HG02870 (cell line): ENCODE results near the gene AFF3.

Experiments
- ATAC-seq: cut with Tn5 transposase; IDR thresholded peaks from one replicate; pipeline ENCODE4 v1.9.1; 2021; ENCODE audit warnings: mild to moderate bottlenecking, moderate library complexity; ENCODE audit not compliant: unreplicated experiment

AFF3 gene

DNA sequence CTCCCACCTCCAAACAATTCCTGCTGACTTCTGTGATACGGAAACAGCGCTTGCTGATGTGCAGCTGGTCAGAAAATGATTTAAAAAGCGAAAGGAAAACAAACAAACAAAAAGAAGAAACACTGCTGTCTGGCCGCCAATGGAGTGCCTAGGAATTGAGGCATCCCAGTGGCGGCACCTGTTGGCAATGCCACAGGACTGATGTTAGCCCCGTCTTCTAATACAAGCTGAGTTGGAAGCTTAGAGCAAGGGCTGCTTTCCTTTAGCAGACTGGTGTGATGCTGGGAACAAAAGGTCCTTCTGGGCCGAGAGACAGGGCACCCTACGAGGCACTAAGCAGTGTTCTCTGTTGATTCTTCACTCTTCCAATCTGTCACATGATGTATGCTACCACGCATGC, 489.0 kb downstream of the AFF3 start:
- ATAC-seq: no peak

GRCh38 chr2:99652862-99653261, 489.5 kb downstream of the AFF3 start:
- ATAC-seq: no peak

DNA sequence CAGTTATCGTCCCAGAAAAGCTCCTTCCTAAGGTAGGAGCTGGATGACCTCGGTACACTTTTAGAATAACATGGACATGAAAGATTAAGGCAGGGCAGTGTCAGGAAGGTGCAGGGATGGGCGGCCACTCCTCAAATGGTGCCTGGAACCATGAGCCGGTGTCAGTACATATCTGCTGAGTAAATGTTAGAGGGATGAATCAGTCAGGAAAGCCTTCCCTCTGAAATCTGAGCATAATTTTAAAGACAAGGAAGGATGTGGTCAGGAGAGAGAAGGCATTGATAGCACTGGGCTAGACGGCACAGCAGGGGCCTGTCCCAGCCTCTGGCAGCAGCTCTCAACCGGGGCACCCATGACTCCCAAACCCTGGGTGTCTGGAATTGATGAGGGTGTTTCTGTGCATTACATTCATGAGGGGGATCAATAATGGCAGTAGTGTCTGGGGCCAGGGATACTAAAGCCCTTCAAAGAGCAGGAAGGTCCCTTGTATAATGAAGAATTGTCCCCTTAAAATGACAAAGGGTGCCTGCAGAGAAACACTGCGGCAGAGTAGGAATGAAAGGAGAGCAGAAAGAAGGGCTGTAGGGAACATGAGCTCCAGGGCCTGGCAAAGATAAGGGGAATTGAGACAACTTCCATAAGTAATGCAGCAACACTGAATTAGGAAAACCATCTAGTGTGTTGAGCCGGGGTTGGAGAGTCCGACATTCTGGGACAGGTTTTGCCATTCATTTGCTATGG, 490.3 kb downstream of the AFF3 start:
- ATAC-seq: no peak

DNA sequence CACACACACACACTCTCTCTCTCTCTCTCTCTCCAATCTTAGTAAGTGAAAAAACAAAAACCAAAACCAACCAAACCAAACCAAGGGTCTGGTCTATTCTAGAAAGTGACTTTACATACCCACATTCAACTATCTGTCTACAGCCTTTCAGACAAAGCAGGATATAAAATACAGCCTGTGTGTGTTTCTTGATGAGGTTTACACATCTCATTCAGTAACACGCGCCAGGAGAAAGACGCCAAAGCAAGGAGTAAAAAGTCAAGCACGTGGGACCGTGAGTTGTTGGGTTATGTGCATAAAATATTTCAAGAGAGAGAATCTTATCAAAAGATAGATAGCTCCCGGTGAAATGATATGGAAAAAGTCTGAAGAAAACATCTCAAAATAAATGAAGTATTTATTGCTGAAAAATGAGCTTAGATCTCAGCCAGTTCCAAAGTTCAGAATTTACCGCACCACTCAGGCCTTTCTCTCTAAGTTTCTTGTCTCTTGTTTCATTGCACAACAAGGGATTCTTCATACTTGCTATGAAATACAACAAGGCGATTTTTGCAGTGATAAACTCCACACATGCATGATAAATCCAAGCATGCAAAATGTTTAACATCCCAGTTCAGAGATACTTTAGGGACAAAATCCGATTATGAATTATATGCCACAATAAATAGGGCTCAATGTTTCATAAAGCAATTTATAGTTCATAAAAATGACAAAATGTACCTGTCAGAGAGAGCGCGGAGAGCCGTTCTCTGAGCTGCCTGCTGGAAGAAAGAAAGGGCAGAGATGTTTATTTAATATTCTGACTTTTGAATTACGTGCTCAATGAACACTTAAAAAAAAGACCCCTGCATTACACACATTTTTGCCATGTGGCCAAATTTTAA, 493.2 kb downstream of the AFF3 start:
- no peak for ATAC-seq

- ATAC-seq: no peak
These were observed 494.1 kb downstream of the AFF3 start for GRCh38 chr2:99648178-99648844.

DNA sequence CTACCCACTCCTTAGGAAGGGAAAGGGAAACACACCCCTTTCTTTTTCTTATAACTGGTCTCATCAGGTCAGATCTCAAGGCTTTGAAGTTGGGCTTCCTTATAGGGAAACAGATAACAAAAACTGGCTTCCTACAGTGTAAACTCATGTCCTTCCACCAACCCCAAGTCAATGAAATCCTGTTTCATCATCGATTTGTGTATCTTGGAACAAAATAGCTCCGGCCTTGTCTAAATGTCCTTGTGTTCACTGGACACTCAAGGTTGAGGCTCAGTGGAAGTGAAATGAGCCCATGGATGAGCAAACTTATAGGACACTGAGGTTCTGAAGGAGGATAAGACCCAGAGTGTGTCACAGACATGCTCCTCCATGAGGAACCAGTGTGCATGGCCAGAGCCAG, 496.4 kb downstream of the AFF3 start:
- ATAC-seq: no peak

DNA sequence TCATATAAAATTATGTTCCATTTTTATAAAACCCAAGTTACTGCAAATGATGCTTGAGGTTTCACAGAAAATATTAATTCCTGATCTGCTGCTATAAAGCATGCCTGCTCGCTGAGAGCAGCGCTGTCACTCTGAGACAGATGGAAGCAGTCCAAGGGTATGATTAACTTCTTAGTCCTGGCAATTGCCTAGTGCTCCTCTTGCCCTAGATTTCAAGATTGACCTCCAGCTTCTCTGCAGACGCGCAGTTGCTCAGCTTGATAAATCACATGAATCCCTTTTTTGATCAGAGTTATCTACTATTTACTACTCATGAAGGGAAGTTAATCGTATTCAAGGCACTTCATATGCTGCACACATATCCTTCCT, 498.0 kb downstream of the AFF3 start:
- ATAC-seq: no peak

DNA sequence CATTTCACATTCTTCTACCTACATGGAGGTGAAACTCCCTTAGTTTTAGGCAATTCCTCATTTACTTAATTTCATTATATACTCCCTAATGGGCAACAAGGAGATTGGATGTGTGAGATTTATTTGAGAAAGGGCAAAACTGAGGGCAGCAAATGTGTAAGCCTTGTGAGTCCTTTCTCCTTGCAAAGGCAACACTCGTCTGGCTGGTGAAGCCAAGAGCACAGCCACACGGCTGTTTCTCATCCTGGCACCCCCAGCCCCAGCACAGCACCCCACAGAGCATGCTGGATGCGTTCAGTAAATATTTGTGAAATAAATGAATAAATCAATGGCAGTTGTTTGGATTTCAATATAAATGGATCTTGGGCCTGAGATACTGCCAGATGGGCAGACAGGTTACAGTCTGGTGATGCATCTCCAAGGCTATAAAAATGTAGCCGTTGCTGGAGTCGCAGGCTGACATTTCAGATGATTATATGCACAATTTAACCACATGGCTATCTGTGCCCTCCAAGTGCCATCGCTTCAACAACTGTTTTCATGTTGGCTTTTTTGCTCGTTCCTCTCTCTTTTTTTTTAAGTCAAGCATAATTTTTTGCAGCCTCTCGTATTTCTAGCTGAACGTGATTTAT, 498.5 kb downstream of the AFF3 start:
- ATAC-seq: no peak

DNA sequence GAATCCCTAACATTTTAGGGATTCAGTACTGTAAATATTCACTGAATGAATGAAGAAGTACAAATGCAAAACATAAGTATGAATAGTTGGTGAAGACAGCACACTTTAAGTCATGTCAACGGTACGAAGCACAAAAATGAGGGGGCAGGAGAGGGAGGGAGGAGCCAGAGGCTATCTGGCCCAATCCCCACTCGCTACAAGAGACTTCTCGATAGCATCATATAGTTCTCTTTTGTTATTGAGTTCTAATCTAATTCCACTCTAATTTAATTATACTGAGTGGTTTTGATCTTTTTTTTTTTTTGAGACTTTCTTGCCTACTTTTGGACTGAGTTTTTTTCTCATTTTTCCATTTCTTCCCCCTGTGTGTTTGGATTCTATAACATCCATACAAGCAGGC, 500.4 kb downstream of the AFF3 start:
- no peak for ATAC-seq

DNA sequence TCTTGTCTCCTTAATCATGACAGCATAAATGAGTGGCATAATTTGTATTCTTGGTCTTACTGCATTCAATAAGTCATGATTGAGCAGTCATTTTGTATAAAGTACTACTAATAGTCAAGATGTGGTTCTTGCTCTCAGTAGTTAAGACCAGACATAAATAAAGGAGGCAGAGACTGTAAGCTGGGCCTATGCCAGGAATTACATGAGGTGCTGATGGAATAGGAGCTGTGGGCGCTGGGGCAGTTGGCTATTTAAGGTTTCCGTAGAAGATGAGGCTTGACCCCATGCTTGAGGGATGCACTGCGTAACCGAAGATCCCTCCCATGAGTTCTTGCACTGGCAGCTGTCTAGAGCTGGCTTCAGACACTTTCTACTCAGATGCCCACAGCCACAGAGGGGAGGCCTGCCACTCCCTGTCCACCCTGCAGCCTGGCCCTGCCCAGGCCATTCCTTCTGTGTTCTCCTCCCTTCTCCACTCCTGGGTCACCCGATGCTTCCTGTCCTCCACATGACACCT, 501.7 kb downstream of the AFF3 start:
- no peak for ATAC-seq

DNA sequence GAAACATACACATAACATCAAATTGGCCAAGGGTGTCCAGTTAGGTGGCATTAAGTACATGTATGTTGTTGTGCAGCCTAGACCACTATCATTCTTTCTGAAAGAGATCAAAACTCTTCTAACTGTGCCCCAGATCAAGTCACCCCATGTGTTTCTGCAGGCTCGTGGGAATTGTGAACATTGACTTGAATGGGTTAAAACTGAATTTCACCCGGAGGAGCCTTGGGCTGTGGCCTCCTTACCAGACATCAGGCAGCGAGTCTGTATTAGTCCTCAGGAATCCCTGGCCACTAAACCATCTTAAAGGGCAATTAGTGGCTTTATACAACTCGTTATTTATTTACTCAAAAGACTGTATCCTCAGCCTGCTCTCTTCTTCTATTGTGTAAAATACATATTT, 503.6 kb downstream of the AFF3 start:
- ATAC-seq: no peak

DNA sequence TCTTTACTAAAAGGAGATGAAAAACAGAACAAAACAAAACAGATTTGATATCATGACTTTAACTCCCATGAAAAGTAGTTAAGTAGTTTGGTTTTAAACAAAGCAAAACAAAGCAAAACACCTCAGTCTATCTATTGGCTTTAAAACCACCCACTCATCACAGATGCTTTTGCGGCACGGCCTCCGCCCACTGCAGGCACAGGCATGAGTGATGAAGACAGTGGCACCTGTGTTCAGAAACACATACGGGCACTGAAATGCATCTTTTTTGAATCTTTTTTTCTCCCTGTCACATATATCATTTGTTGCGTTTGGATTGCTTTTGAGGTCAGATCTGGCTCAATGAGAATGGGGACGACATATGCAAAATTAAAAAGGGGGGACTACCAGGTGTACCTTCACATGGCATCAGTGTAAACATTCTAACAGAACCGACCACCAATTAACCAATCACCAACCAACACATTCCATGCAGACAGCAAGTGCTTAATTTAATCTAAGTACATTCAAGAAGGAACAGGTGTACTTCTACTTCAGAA, 505.2 kb downstream of the AFF3 start:
- ATAC-seq: no peak

DNA sequence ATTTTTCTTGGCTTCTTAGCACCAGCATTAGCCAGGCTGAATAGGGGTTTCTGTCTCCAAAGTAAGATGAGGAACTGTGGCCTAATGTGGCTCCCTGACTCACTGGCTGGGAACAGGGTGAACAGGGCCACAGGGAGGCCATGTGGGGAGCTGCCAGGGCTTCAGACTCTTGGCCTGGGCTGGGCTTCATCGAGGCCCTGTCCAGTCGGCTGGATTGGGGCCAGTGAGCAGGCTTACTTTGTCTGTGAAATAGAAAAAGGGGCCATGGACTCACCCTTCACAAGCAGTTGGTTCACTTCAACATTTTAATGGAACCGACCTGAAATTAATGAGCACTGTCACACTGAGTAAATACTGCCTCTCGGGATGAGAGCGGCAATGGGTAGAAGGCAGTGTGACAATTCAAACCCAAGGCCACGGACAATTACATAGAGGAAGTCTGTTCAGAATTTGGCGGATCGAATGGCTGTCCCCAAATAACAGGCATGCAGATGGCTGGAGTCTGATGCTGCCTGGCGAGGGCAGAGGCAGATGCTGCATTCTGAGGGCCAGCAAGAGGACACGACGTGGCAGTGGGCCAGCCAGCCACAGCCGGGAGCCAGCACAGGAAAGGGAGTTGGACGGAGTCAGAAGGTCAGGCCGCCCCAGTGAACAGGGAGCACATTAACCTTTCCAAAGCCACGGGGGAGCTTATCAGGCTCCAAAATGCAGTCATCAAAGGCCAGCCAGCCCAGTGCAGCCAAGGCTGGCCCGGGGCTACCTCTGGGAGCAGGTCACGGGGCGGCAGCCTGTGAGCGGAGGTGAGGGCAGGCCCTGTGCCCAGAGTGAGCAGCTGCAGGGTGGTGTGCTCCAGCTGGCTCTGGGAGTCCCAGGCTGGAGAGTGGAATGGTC, 506.0 kb downstream of the AFF3 start:
- no peak for ATAC-seq

- ATAC-seq: no peak
These were observed 506.7 kb downstream of the AFF3 start for GRCh38 chr2:99635710-99636109.

- no peak for ATAC-seq
These were observed 508.2 kb downstream of the AFF3 start for GRCh38 chr2:99634234-99634633.

DNA sequence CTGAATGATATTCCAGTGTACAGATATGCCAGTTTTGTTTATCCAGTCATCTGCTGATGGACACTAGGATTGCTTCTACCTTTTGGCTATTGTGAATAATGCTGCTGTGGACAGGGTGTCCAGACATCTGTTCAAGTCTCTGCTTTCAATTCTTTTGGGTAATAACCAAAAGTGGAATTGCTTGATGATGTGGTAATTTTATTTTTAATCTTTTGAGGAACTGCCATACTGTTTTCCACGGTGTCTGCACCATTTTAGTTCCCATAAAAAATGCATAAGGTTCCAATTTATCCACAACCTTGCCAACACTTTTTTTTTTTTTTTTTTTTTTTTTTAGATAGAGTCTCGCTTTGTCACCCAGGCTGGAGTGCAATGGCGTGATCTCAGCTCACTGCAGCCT, 510.7 kb downstream of the AFF3 start:
- ATAC-seq: no peak

GRCh38 chr2:99629320-99629719, 513.1 kb downstream of the AFF3 start:
- no peak for ATAC-seq

- no peak for ATAC-seq
These were observed 516.2 kb downstream of the AFF3 start for GRCh38 chr2:99626158-99626557.

DNA sequence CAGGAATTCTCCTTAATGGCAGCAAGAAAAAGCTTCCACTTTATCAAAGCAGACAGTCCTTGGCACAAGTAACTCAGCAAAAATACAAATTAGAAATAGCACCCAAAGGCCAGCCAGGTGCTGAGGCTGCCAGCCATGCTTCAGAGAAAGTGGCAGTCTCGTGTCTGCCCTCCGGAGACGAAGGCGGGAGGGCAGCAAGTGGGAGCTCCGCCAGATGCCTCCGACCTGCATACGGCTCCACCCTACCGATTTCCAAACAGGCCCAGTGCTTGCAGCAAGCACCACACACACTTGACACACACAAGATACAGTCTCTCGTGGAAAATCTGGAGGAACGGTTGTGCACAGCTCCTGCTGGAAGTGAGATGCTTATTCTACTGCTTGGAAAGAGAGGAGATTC, 517.7 kb downstream of the AFF3 start:
- no peak for ATAC-seq

GRCh38 chr2:99623613-99624012, 518.8 kb downstream of the AFF3 start:
- no peak for ATAC-seq
